Calu3 (cell line): ENCODE data around the gene ZFP62. TPM values are rescaled to one million over a fixed set of nuclear protein-coding genes. Genes with fewer than 3 reads are reported as not detected.

Experiments used
- BruUV-seq: library from RNA; stranded (reverse); fragments of 400-500 nt; replicated peaks from 2 replicates; lab custom pipeline; 2021; lab: Mats Ljungman, UMichigan
- CTCF ChIA-PET: fragments of 300-600 bp; sonication (Branson Sonifier 250); formaldehyde crosslinking; loops from one replicate; lab custom pipeline; 2022; ENCODE audit warnings: antibody characterized with exemption; lab: Charles Lee
- DNase-seq: peaks from one replicate; pipeline ENCODE4 v3.0.0; 2022
- H3K27ac Mint-ChIP-seq: one replicate; pipeline ENCODE4 v1.8.0; 2022; ENCODE audit warnings: mixed read lengths; ENCODE audit not compliant: unreplicated experiment
- H3K27me3 Mint-ChIP-seq: one replicate; pipeline ENCODE4 v1.8.0; 2022; ENCODE audit warnings: mixed read lengths; ENCODE audit not compliant: unreplicated experiment
- H3K36me3 Mint-ChIP-seq: one replicate; pipeline ENCODE4 v1.8.0; 2022; ENCODE audit warnings: mild to moderate bottlenecking, moderate library complexity, mixed read lengths; ENCODE audit not compliant: insufficient read depth, unreplicated experiment
- H3K4me1 Mint-ChIP-seq: one replicate; pipeline ENCODE4 v1.8.0; 2022; ENCODE audit warnings: mild to moderate bottlenecking, low read depth, mixed read lengths; ENCODE audit not compliant: unreplicated experiment
- H3K4me3 Mint-ChIP-seq: one replicate; pipeline ENCODE4 v1.8.0; 2022; ENCODE audit warnings: mild to moderate bottlenecking, low read depth, moderate library complexity, mixed read lengths; ENCODE audit not compliant: unreplicated experiment
- H3K9me3 Mint-ChIP-seq: one replicate; pipeline ENCODE4 v1.8.0; 2022; ENCODE audit warnings: low read depth, mixed read lengths; ENCODE audit not compliant: unreplicated experiment
- CTCF ChIP-seq: fragments of 200-600 bp; IDR thresholded peaks from one replicate; pipeline ENCODE4 v1.8.0; 2022; ENCODE audit warnings: antibody characterized with exemption; ENCODE audit not compliant: unreplicated experiment
- intact Hi-C: fragments of 100-400 bp; cut with micrococcal nuclease; formaldehyde crosslinking; loops from one replicate; pipeline ENCODE4 v1.10.0; 2022; ENCODE audit not compliant: unreplicated experiment
- total RNA-seq: library from RNA; stranded (reverse); gene quantifications from 2 replicates; pipeline ENCODE4 v1.2.3, GENCODE V29; 2022

Gene ZFP62
- total RNA-seq, 1 experiment from 2014 or later = 46.4 TPM

- H3K4me1 Mint-ChIP-seq = peaks cover 60% of the 10 kb centered on the region
- H3K27me3 Mint-ChIP-seq = no peaks in the 10 kb centered on the region
- CTCF ChIA-PET = interaction anchor here (0.6 to 4.1 kb wide), 4 partner anchors 9 to 883 kb away, joined by 3 to 19 read pairs (median 5); no protein-coding TSS in a partner anchor
- H3K9me3 Mint-ChIP-seq = no peaks in the 10 kb centered on the region
- H3K27ac Mint-ChIP-seq = peak overlapping the region; percentile 82
- no TSS peak for BruUV-seq
- peak overlapping the region; percentile 79 for H3K4me3 Mint-ChIP-seq
- intact Hi-C loops = loop anchor here (1.0 to 5.0 kb wide), 2 partner anchors 51 to 61 kb away; partner anchors contain the start of gene ZFP62
- no peak for DNase-seq
- H3K36me3 Mint-ChIP-seq = peaks cover 28% of the 10 kb centered on the region
- no peak for TF ChIP-seq CTCF
Measured at GRCh38 chr5:180801596-180802324, 59.3 kb downstream of the ZFP62 start.

- intact Hi-C loops = loop anchor here (1.0 to 5.0 kb wide), 2 partner anchors 16 to 62 kb away; partner anchors contain the start of gene ZFP62
- no TSS peak for BruUV-seq
- no peak for TF ChIP-seq CTCF
- Mint-ChIP-seq H3K27me3 (no peaks in the 10 kb centered on the region), H3K9me3 (no peaks in the 10 kb centered on the region), H3K4me1 (peaks cover 62% of the 10 kb centered on the region), H3K4me3 (no peak overlapping the region), H3K36me3 (peaks cover 28% of the 10 kb centered on the region), H3K27ac (no peak overlapping the region)
- CTCF ChIA-PET = interaction anchor here (0.9 to 4.1 kb wide), 3 partner anchors 15 to 32 kb away, joined by 3 to 19 read pairs (median 3); no protein-coding TSS in a partner anchor
- DNase-seq = no peak
Measured at GRCh38 chr5:180799902-180800801, 60.9 kb downstream of the ZFP62 start.

GRCh38 chr5:180799194-180799593, 61.9 kb downstream of the ZFP62 start:
- intact Hi-C loops = loop anchor here (1.0 kb wide), 1 partner anchor 15 kb away; no protein-coding TSS in a partner anchor
- no peaks in the 10 kb centered on the region for H3K27me3 Mint-ChIP-seq
- H3K4me1 Mint-ChIP-seq = peaks cover 55% of the 10 kb centered on the region
- no peak overlapping the region for H3K4me3 Mint-ChIP-seq
- H3K9me3 Mint-ChIP-seq = no peaks in the 10 kb centered on the region
- DNase-seq = peak; percentile 79
- BruUV-seq = no TSS peak
- H3K36me3 Mint-ChIP-seq = peaks cover 28% of the 10 kb centered on the region
- peak; percentile 61 for TF ChIP-seq CTCF
- CTCF ChIA-PET = interaction anchor here (0.9 to 4.1 kb wide), 4 partner anchors 14 to 188 kb away, joined by 3 to 19 read pairs (median 4); no protein-coding TSS in a partner anchor
- H3K27ac Mint-ChIP-seq = peak overlapping the region; percentile 11

DNA sequence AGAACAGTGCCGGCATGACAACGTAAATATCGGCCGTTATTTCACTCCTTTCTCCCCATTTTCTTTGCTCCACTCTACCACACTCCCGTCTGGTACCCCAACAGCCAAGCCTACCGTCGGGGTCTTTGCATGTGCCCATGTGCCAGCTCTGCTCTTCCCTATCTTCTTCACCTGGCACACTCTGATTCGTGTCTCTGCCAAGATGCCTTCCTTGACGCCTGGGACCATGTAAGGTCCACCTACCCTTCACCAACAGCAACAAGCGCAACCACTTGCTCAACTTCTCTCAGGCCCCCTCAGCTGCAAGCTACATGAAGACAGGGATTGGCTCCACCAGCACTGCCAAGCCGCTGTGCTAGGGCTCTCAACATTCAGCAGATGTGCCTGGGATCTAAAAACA, 62.9 kb downstream of the ZFP62 start:
- Mint-ChIP-seq H3K4me1 (peaks cover 55% of the 10 kb centered on the region), H3K36me3 (peaks cover 23% of the 10 kb centered on the region)
- intact Hi-C loops = no loop called here

More for the DNA sequence above, 62.9 kb downstream of the ZFP62 start:
- DNase-seq = no peak
- Mint-ChIP-seq H3K27me3 (no peaks in the 10 kb centered on the region), H3K27ac (no peak overlapping the region), H3K9me3 (no peaks in the 10 kb centered on the region), H3K4me3 (no peak overlapping the region)
- no peak for TF ChIP-seq CTCF
- CTCF ChIA-PET = no interaction called here
- BruUV-seq = no TSS peak
